Dermis blood vessel endothelial cell (primary cell): ENCODE measurements around the gene STON1. TPM values are rescaled to one million over a fixed set of nuclear protein-coding genes. Genes with fewer than 3 reads are reported as not detected.
"Not testable (repeated sequence)": the region's sequence is repeated elsewhere in the genome, so short reads cannot be mapped to it uniquely, and the experiment has no call there.

Experiments used
- DNase-seq: peaks from one replicate; pipeline ENCODE4 v3.0.0; 2010
- total RNA-seq: library from RNA; depleted of rRNA; stranded (reverse); fragments of >200 nt; gene quantifications from 2 replicates; pipeline ENCODE4 v1.2.3, GENCODE V29; 2014

STON1 gene
- total RNA-seq, 1 donor from 2014 or later = 4.3 TPM

DNA sequence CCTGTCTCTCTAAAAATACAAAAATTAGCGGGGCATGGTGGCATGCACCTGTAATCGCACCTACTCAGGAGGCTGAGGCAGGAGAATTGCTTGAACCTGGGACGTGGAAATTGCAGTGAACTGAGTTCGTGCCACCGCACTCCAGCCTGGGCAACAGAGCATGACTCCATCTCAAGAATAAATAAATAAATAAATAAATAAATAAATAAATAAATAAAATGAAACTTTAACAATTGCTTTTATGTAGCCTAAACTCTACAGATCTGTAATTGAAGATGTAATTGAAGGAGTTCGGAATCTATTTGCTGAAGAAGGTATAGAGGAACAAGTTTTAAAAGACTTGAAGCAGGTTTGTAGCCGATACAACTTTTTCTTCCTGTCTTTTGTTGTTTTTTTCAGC, 90.7 kb downstream of the STON1 start:
- DNase-seq = no peak

DNA sequence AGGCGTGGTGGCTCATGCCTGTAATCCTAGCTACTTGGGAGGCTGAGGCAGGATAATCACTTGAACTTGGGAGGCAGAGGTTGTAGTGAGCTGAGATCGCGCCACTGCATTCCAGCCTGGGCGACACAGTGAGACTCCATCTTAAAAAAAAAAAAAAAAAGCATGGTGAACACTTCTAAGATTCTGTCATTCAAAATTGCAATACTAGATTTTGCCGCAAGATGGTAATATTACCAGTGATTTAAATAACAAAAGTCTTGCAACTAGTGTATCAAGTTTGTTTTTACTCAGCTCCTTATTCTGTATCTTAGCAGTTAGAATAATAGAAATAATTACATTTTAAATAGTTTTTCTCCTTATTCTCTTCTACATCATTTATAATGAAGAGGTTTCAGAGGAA, 92.7 kb downstream of the STON1 start:
- DNase-seq = not testable (repeated sequence)

DNA sequence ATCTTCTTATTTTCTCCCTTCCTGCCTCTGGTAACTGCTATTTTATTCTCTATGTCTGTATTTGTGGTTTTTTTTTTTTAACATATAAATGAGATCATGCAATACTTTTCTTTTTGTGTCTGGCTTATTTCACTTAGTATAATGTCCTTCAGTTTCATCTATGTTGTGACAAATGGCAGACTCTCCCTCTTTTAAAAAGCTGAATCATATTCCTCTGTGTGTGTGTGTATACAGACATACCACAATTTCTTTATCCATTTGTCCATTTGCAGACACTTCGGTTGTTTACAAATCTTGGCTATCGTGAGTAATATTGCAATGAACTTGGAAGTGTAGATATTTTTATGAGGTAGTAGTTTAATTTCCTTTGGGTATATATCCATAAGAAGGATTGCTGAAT, 94.7 kb downstream of the STON1 start:
- no peak for DNase-seq

DNA sequence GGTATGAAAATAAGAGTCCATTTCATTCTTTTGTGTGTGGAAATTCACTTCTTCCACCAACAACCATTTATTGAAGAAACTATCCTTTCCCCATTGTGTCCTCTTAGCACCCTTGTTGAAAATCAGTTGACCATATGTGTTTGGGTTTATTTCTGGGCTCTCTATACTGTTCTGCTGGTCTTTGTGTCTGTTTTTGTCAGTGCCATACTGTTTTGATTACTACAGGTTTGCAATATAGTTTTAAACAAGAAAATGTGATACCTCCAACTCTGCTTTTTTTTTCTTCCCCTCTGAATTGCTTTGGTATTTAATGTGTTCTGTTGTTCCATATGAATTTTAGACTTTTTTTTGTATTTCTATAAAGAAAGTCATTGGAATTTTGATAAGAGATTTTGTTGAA, 96.1 kb downstream of the STON1 start:
- DNase-seq = no peak

DNA sequence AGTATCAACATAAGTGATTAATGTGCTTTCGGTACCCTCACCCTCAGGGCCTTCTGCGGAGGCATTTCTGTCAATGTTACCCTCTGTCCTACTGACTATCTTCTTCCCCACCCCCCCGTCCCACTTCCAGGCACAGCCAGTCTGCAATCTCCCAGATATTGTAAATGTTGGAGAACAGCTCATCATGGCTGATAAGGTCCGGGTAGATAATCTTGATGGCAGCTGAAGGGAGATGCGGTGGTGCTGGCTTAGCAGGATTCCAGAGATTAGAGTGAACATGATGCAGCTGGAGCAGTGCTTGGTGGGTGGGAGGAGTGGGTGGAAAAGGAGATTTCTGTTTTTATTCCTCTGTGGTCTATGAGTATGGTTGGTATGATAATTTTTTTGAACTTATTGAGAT, 103.2 kb downstream of the STON1 start:
- DNase-seq = no peak

GRCh38 chr2:48635786-48636185, 105.8 kb downstream of the STON1 start:
- DNase-seq = no peak

DNA sequence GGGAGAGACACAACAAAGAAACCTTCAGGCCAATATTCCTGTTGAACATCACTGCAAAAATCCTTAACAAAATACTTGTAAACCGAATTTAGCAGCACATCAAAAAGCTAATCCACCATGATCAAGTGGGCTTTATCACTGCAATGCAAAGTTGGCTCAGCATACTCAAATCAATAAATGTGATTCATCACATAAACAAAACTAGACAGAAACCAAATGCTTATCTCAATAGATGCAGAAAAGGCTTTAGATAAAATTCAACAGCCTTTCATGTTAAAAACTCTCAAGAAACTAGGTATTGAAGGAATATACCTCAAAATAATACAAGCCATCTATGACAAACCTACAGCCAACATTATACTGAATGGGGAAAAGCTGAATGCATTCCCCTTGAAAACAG, 108.3 kb downstream of the STON1 start:
- DNase-seq = no peak

Other genes starting within 250 kb of the STON1 start
- gene FOXN2, start 215.5 kb upstream of the STON1 start, total RNA-seq = 48.5 and 53.1 TPM in 2 replicates
- 21.4 and 26.3 TPM in 2 replicates for gene PPP1R21, start 89.4 kb upstream of the STON1 start, total RNA-seq
- gene GTF2A1L, start 87.7 kb downstream of the STON1 start, total RNA-seq = 0.09 TPM in 1 of 2 replicates, not detected in the other
- not detected in 2 replicates for gene LHCGR, start 225.6 kb downstream of the STON1 start, total RNA-seq